Smooth muscle cell (in vitro differentiated cells): ENCODE results near the gene NDUFC2. TPM values are rescaled to one million over a fixed set of nuclear protein-coding genes. Genes with fewer than 3 reads are reported as not detected.
"Not testable (repeated sequence)": the region's sequence is repeated elsewhere in the genome, so short reads cannot be mapped to it uniquely, and the experiment has no call there.

ENCODE experiments used
- DNase-seq: peaks from one replicate; lab custom pipeline; 2025; ENCODE audit not compliant: unreplicated experiment; lab: John Stamatoyannopoulos, UW
- H2AFZ ChIP-seq: fragments of 200-600 bp; sonication (generic); 2 replicates; pipeline ENCODE4 v1.6.0; 2016; ENCODE audit warnings: antibody characterized with exemption, low read depth, mild to moderate bottlenecking
- H3F3A ChIP-seq: fragments of 200-600 bp; sonication (generic); 2 replicates; pipeline ENCODE4 v1.6.0; 2017; ENCODE audit warnings: antibody characterized with exemption, low read depth
- H3K27ac ChIP-seq: fragments of 200-600 bp; sonication (generic); 2 replicates; pipeline ENCODE4 v1.5.1; 2016; ENCODE audit warnings: low read depth, mild to moderate bottlenecking
- H3K27me3 ChIP-seq: fragments of 200-600 bp; sonication (generic); 2 replicates; pipeline ENCODE4 v1.6.1; 2016; ENCODE audit warnings: low read depth, mild to moderate bottlenecking
- H3K36me3 ChIP-seq: fragments of 200-600 bp; sonication (generic); 2 replicates; pipeline ENCODE4 v1.5.1; 2016; ENCODE audit warnings: low read depth
- H3K4me1 ChIP-seq: fragments of 200-600 bp; sonication (generic); 2 replicates; pipeline ENCODE4 v1.5.1; 2016; ENCODE audit warnings: low read depth
- H3K4me2 ChIP-seq: fragments of 200-600 bp; sonication (generic); 2 replicates; pipeline ENCODE4 v1.6.0; 2016; ENCODE audit warnings: mild to moderate bottlenecking
- H3K4me3 ChIP-seq: fragments of 200-600 bp; sonication (generic); 2 replicates; pipeline ENCODE4 v1.5.1; 2016; ENCODE audit warnings: mild to moderate bottlenecking
- H3K79me2 ChIP-seq: fragments of 200-600 bp; sonication (generic); 2 replicates; pipeline ENCODE4 v1.6.0; 2016; ENCODE audit warnings: low read depth, mild to moderate bottlenecking
- H3K9ac ChIP-seq: fragments of 200-600 bp; sonication (generic); 2 replicates; pipeline ENCODE4 v1.6.0; 2016; ENCODE audit warnings: low read depth
- H3K9me3 ChIP-seq: fragments of 200-600 bp; sonication (generic); replicated peaks from 2 replicates; pipeline ENCODE4 v1.5.1; 2016; ENCODE audit warnings: low read depth
- H4K20me1 ChIP-seq: fragments of 200-600 bp; sonication (generic); 2 replicates; pipeline ENCODE4 v1.6.0; 2016; ENCODE audit warnings: low read depth
- CTCF ChIP-seq: fragments of 200-600 bp; sonication (generic); IDR thresholded peaks from 2 replicates; pipeline ENCODE4 v1.5.1; 2017; ENCODE audit warnings: borderline replicate concordance, mild to moderate bottlenecking, antibody characterized with exemption; ENCODE audit not compliant: insufficient read depth, poor library complexity, severe bottlenecking
- WGBS: methylation state at CpG from one replicate; pipeline ENCODE4 v1.1.7; 2016; ENCODE audit warnings: low lambda C conversion rate; 5-methylcytosine and 5-hydroxymethylcytosine counted together
- polyA plus RNA-seq: library from polyadenylated mRNA; unstranded; fragments of >200 nt; fragmentation: Nextera tagmentation; extraction: Ambion mirVana; gene quantifications from 2 replicates; pipeline ENCODE4 v1.2.1, GENCODE V29; 2016
- total RNA-seq: library from RNA; depleted of rRNA; stranded (reverse); fragments of >200 nt; gene quantifications from 2 replicates; pipeline ENCODE4 v1.2.3, GENCODE V29; 2014

NDUFC2 gene
- total and polyA plus RNA-seq, 2 experiments from 2014 or later: 164 to 472 TPM

GRCh38 chr11:78061088-78061920 lies 18.4 kb downstream of the NDUFC2 start:
- Histone ChIP-seq H2AFZ (no peak overlapping the region), H3K4me3 (no peak overlapping the region), H3K27me3 (no peaks in the 10 kb centered on the region), H3K9me3 (no peaks in the 10 kb centered on the region), H3F3A (no peaks in the 10 kb centered on the region), H3K4me1 (no peaks in the 10 kb centered on the region), H3K4me2 (no peak overlapping the region), H3K36me3 (no peaks in the 10 kb centered on the region), H3K79me2 (no peaks in the 10 kb centered on the region), H3K9ac (no peak overlapping the region), H3K27ac (no peak overlapping the region), H4K20me1 (no peaks in the 10 kb centered on the region)
- DNase-seq: no peak
- WGBS: 81% methylated on average over 4 of the region's 4 CpGs
- TF ChIP-seq CTCF: no peak

GRCh38 chr11:78060533-78060932 lies 19.1 kb downstream of the NDUFC2 start:
- Histone ChIP-seq H3K9me3 (no peaks in the 10 kb centered on the region), H3K4me3 (no peak overlapping the region), H3F3A (no peaks in the 10 kb centered on the region), H3K79me2 (no peaks in the 10 kb centered on the region), H4K20me1 (no peaks in the 10 kb centered on the region), H3K27me3 (no peaks in the 10 kb centered on the region), H3K36me3 (no peaks in the 10 kb centered on the region), H3K4me1 (no peaks in the 10 kb centered on the region), H2AFZ (no peak overlapping the region), H3K4me2 (no peak overlapping the region), H3K27ac (no peak overlapping the region), H3K9ac (no peak overlapping the region)
- WGBS: 97% methylated on average over 8 of the region's 8 CpGs
- no peak for TF ChIP-seq CTCF
- no peak for DNase-seq

GRCh38 chr11:78059749-78060328 lies 19.8 kb downstream of the NDUFC2 start:
- not testable (repeated sequence) for H3K4me3 ChIP-seq, H3K27ac ChIP-seq, H4K20me1 ChIP-seq, H2AFZ ChIP-seq, H3K36me3 ChIP-seq, H3K9me3 ChIP-seq, H3K4me1 ChIP-seq, H3K4me2 ChIP-seq, H3F3A ChIP-seq, H3K9ac ChIP-seq, DNase-seq, H3K27me3 ChIP-seq, H3K79me2 ChIP-seq
- 93% methylated on average over 9 of the region's 9 CpGs for WGBS

- Histone ChIP-seq H3F3A (no peaks in the 10 kb centered on the region), H3K4me2 (no peak overlapping the region), H3K79me2 (no peaks in the 10 kb centered on the region), H2AFZ (no peak overlapping the region), H3K27ac (no peak overlapping the region), H3K9ac (no peak overlapping the region), H3K27me3 (no peaks in the 10 kb centered on the region), H4K20me1 (no peaks in the 10 kb centered on the region), H3K4me1 (no peaks in the 10 kb centered on the region), H3K9me3 (no peaks in the 10 kb centered on the region), H3K4me3 (no peak overlapping the region), H3K36me3 (no peaks in the 10 kb centered on the region)
- WGBS: 85% methylated on average over 10 of the region's 10 CpGs
- TF ChIP-seq CTCF: no peak
- DNase-seq: no peak
Measured at GRCh38 chr11:78057462-78058055, 22.1 kb downstream of the NDUFC2 start.
